Measurements from ENCODE around the gene IL1B. TPM values are rescaled to one million over a fixed set of nuclear protein-coding genes. Genes with fewer than 3 reads are reported as not detected.

IL1B gene
- total and polyA plus RNA-seq, 7 donors, result 0.55 to 32.4 (median 4.9) TPM; not detected in 1

- H3K36me3 ChIP-seq, result no peaks in the 10 kb centered on the region
- TF ChIP-seq POLR2AphosphoS5 (IDR thresholded peaks at IDR 0.05) (no peak), EP300 (IDR thresholded peaks at IDR 0.05) (no peak), POLR2A (IDR thresholded peaks at IDR 0.05) (no peak), CTCF (IDR thresholded peaks at IDR 0.05) (no peak)
- H3K27me3 ChIP-seq, result no peaks in the 10 kb centered on the region
- H3K4me3 ChIP-seq, result no peak overlapping the region
- no peak for DNase-seq
- no peak overlapping the region for H3K27ac ChIP-seq
- no peaks in the 10 kb centered on the region for H3K9me3 ChIP-seq
- 94 to 95% methylated on average over 11 of the region's 11 CpGs for WGBS, 2 donors
- no peaks in the 10 kb centered on the region for H3K4me1 ChIP-seq
- intact Hi-C loops (cut with DNase I), result no loop called here
Measured at GRCh38 chr2:112849956-112850355, 13.4 kb upstream of the IL1B start.

- TF ChIP-seq CTCF (IDR thresholded peaks at IDR 0.05) (no peak), EP300 (IDR thresholded peaks at IDR 0.05) (no peak), POLR2A (IDR thresholded peaks at IDR 0.05) (no peak), POLR2AphosphoS5 (IDR thresholded peaks at IDR 0.05) (no peak)
- intact Hi-C loops (cut with DNase I), result no loop called here
Measured at GRCh38 chr2:112848833-112849232, 12.3 kb upstream of the IL1B start.

GRCh38 chr2:112846031-112846430 lies 9.5 kb upstream of the IL1B start:
- no peak overlapping the region for H3K4me3 ChIP-seq
- H3K9me3 ChIP-seq, result no peaks in the 10 kb centered on the region
- no peaks in the 10 kb centered on the region for H3K4me1 ChIP-seq
- H3K27ac ChIP-seq, result no peak overlapping the region
- intact Hi-C loops (cut with DNase I), result no loop called here
- no peaks in the 10 kb centered on the region for H3K27me3 ChIP-seq
- TF ChIP-seq EP300 (IDR thresholded peaks at IDR 0.05), result no peak
- no peak for TF ChIP-seq CTCF (IDR thresholded peaks at IDR 0.05)
- no peak for TF ChIP-seq POLR2AphosphoS5 (IDR thresholded peaks at IDR 0.05)
- no peak for TF ChIP-seq POLR2A (IDR thresholded peaks at IDR 0.05)
- WGBS, 2 donors, result 91 to 92% methylated on average over 6 of the region's 6 CpGs
- no peak for DNase-seq
- H3K36me3 ChIP-seq, result no peaks in the 10 kb centered on the region

More at GRCh38 chr2:112848833-112849232, 12.3 kb upstream of the IL1B start:
- no peak overlapping the region for H3K27ac ChIP-seq
- H3K27me3 ChIP-seq, result no peaks in the 10 kb centered on the region
- no peaks in the 10 kb centered on the region for H3K36me3 ChIP-seq
- H3K9me3 ChIP-seq, result no peaks in the 10 kb centered on the region
- DNase-seq, result no peak
- H3K4me3 ChIP-seq, result no peak overlapping the region
- 87 to 93% methylated on average over 1 of the region's 1 CpG for WGBS, 2 donors
- H3K4me1 ChIP-seq, result no peaks in the 10 kb centered on the region

- no peaks in the 10 kb centered on the region for H3K27me3 ChIP-seq
- H3K4me1 ChIP-seq, result no peaks in the 10 kb centered on the region
- H3K4me3 ChIP-seq, result no peak overlapping the region
- WGBS, 2 donors, result 71 to 84% methylated on average over 2 of the region's 2 CpGs
- no peak for DNase-seq
- H3K27ac ChIP-seq, result no peak overlapping the region
- TF ChIP-seq POLR2AphosphoS5 (IDR thresholded peaks at IDR 0.05) (no peak), CTCF (IDR thresholded peaks at IDR 0.05) (no peak), EP300 (IDR thresholded peaks at IDR 0.05) (no peak), POLR2A (IDR thresholded peaks at IDR 0.05) (no peak)
- intact Hi-C loops (cut with DNase I), result no loop called here
- no peaks in the 10 kb centered on the region for H3K36me3 ChIP-seq
- no peaks in the 10 kb centered on the region for H3K9me3 ChIP-seq
Measured at GRCh38 chr2:112843836-112844235, 7.3 kb upstream of the IL1B start.

GRCh38 chr2:112843288-112843687 lies 6.7 kb upstream of the IL1B start:
- DNase-seq, result no peak
- TF ChIP-seq CTCF (IDR thresholded peaks at IDR 0.05) (no peak), POLR2A (IDR thresholded peaks at IDR 0.05) (no peak), POLR2AphosphoS5 (IDR thresholded peaks at IDR 0.05) (no peak), EP300 (IDR thresholded peaks at IDR 0.05) (no peak)
- Histone ChIP-seq H3K27ac (no peak overlapping the region), H3K4me1 (no peaks in the 10 kb centered on the region), H3K9me3 (no peaks in the 10 kb centered on the region), H3K4me3 (no peak overlapping the region), H3K27me3 (no peaks in the 10 kb centered on the region), H3K36me3 (no peaks in the 10 kb centered on the region)
- intact Hi-C loops (cut with DNase I), result no loop called here
- WGBS, 2 donors, result 52 to 79% methylated on average over 2 of the region's 2 CpGs
